A549 (cell line): ENCODE data around the gene CCDC34. TPM values are rescaled to one million over a fixed set of nuclear protein-coding genes. Genes with fewer than 3 reads are reported as not detected.

Experiments
- ATAC-seq, 2 experiments: fragments of 200-7000 bp in 1 of 2; fragments of >200 bp in 1 of 2; cut with Nextera tagmentation in 1 of 2; cut with Tn5 transposase in 1 of 2; 3 replicates each; pipeline versions ENCODE4 v1.8.0 to v1.9.1; 2018 to 2020; ENCODE audit warnings: mild to moderate bottlenecking in 1 of 2, moderate library complexity in 1 of 2
- CTCF ChIA-PET: fragments of 300-600 bp; sonication (Branson Sonifier 250); formaldehyde crosslinking; extraction: SDS; loops from one replicate; lab custom pipeline; 2021; ENCODE audit warnings: antibody characterized with exemption, inconsistent platforms; lab: Yijun Ruan, JAX
- POLR2A ChIA-PET: fragments of 350-600 bp; formaldehyde crosslinking; extraction: SDS; loops from one replicate; lab custom pipeline; 2021; ENCODE audit warnings: antibody characterized with exemption, inconsistent platforms; lab: Yijun Ruan, JAX
- DNase-seq, 2 experiments: peaks; one replicate each; pipeline versions ENCODE4 v3.0.0 to v3.0.0-alpha.2; 2011 to 2016; ENCODE audit warnings: low read depth in 1 of 2, low spot score in 1 of 2
- FAIRE-seq: peaks from 2 replicates; lab custom pipeline; 2011; peaks lifted over from hg19 to GRCh38; lab: Jason Lieb, UNC
- H3K27ac ChIP-seq, 2 experiments: fragments of >200 bp; sonication (Bioruptor Twin); formaldehyde crosslinking; 3 replicates each; pipeline ENCODE4 v1.5.1; 2016 to 2017
- H3K4me1 ChIP-seq: fragments of >200 bp; sonication (Bioruptor Twin); formaldehyde crosslinking; 3 replicates; pipeline ENCODE4 v1.6.1; 2016
- H3K4me2 ChIP-seq: fragments of >200 bp; sonication (Bioruptor Twin); formaldehyde crosslinking; 3 replicates; pipeline ENCODE4 v1.6.1; 2016
- H3K4me3 ChIP-seq: fragments of >200 bp; sonication (Bioruptor Twin); formaldehyde crosslinking; 3 replicates; pipeline ENCODE4 v1.5.1; 2016
- H3K9me3 ChIP-seq: fragments of >200 bp; sonication (Bioruptor Twin); formaldehyde crosslinking; 3 replicates; pipeline ENCODE4 v1.6.1; 2016
- BHLHE40 ChIP-seq: IDR thresholded peaks from 2 replicates; pipeline ENCODE4 v1.6.1; 2012; ENCODE audit warnings: low read depth, low read length, inconsistent platforms
- CBX2 ChIP-seq: fragments of 200-600 bp; sonication (generic); IDR thresholded peaks from 2 replicates; pipeline ENCODE4 v1.6.1; 2016; ENCODE audit warnings: low read depth, mild to moderate bottlenecking, borderline replicate concordance
- CEBPB ChIP-seq, 2 experiments: fragments of >200 bp in 1 of 2; sonication (Bioruptor Twin) in 1 of 2; formaldehyde crosslinking in 1 of 2; IDR thresholded peaks; 2 replicates each; pipeline ENCODE4 v1.6.1; 2012 to 2016
- CHD2 ChIP-seq: fragments of 150-350 bp; IDR thresholded peaks from 2 replicates; pipeline ENCODE4 v1.6.1; 2014; ENCODE audit warnings: low read length; ENCODE audit not compliant: partially characterized antibody
- CHD4 ChIP-seq: fragments of 200-600 bp; sonication (generic); IDR thresholded peaks from 2 replicates; pipeline ENCODE4 v1.6.1; 2016; ENCODE audit warnings: antibody characterized with exemption, mild to moderate bottlenecking, borderline replicate concordance
- EP300 ChIP-seq, 2 experiments: fragments of >200 bp; sonication (Bioruptor Twin); formaldehyde crosslinking; IDR thresholded peaks; 2 replicates in 1 of 2; 3 replicates in 1 of 2; pipeline ENCODE4 v1.6.1; 2016 to 2017
- FOSB ChIP-seq: fragments of 250-450 bp; sonication (Bioruptor Pico); IDR thresholded peaks from 2 replicates; pipeline ENCODE4 v1.5.0; 2020; ENCODE audit warnings: mild to moderate bottlenecking, moderate library complexity
- HDAC2 ChIP-seq: fragments of 200-600 bp; sonication (generic); IDR thresholded peaks from 2 replicates; pipeline ENCODE4 v1.6.1; 2016
- HOXB5 ChIP-seq: fragments of 250-450 bp; sonication (Bioruptor Pico); IDR thresholded peaks from 2 replicates; pipeline ENCODE4 v1.5.0; 2020; ENCODE audit warnings: mild to moderate bottlenecking, moderate library complexity
- KDM1A ChIP-seq: fragments of 200-600 bp; sonication (generic); IDR thresholded peaks from 2 replicates; pipeline ENCODE4 v1.6.1; 2016; ENCODE audit warnings: low read depth, mild to moderate bottlenecking
- MAFK ChIP-seq: fragments of 450-650 bp; IDR thresholded peaks from 2 replicates; pipeline ENCODE4 v1.6.1; 2014; ENCODE audit not compliant: partially characterized antibody
- NPAS2 ChIP-seq: fragments of 250-450 bp; sonication (Bioruptor Pico); IDR thresholded peaks from 2 replicates; pipeline ENCODE4 v1.8.0; 2022; ENCODE audit warnings: mild to moderate bottlenecking, moderate library complexity, borderline replicate concordance
- POLR2A ChIP-seq: IDR thresholded peaks from 2 replicates; pipeline ENCODE4 v1.6.1; 2012; ENCODE audit warnings: mild to moderate bottlenecking, low read length
- RAD21 ChIP-seq, 2 experiments: fragments of >200 bp in 1 of 2; sonication (Bioruptor Twin) in 1 of 2; formaldehyde crosslinking in 1 of 2; IDR thresholded peaks in 1 of 2; conservative IDR thresholded peaks in 1 of 2; 2 replicates in 1 of 2; 3 replicates in 1 of 2; pipeline ENCODE4 v1.6.1; 2012 to 2018; ENCODE audit warnings: inconsistent platforms in 1 of 2
- RARB ChIP-seq: fragments of 250-450 bp; sonication (Bioruptor Pico); IDR thresholded peaks from 2 replicates; pipeline ENCODE4 v1.8.0; 2021; ENCODE audit warnings: mild to moderate bottlenecking, moderate library complexity
- RCOR1 ChIP-seq: fragments of 150-350 bp; IDR thresholded peaks from 2 replicates; pipeline ENCODE4 v1.6.1; 2014; ENCODE audit warnings: antibody characterized with exemption, low read length, low read depth
- RNF2 ChIP-seq: fragments of 200-600 bp; sonication (generic); IDR thresholded peaks from 2 replicates; pipeline ENCODE4 v1.6.1; 2016; ENCODE audit warnings: low read depth, mild to moderate bottlenecking, antibody characterized with exemption, moderate library complexity, borderline replicate concordance
- TFCP2L1 ChIP-seq: fragments of 250-450 bp; sonication (Bioruptor Pico); IDR thresholded peaks from 2 replicates; pipeline ENCODE4 v1.5.0; 2021; ENCODE audit warnings: mild to moderate bottlenecking
- TP53 ChIP-seq: fragments of 250-450 bp; sonication (Bioruptor Pico); IDR thresholded peaks from 2 replicates; pipeline ENCODE4 v1.5.0; 2021; ENCODE audit warnings: mild to moderate bottlenecking, moderate library complexity
- ZFP36 ChIP-seq: fragments of 450-650 bp; IDR thresholded peaks from 2 replicates; pipeline ENCODE4 v1.6.1; 2014; ENCODE audit warnings: borderline replicate concordance; ENCODE audit not compliant: partially characterized antibody
- ZNF302 ChIP-seq: fragments of 250-450 bp; sonication (Bioruptor Pico); IDR thresholded peaks from 2 replicates; pipeline ENCODE4 v1.9.0; 2021; ENCODE audit warnings: inconsistent platforms, mild to moderate bottlenecking, moderate library complexity
- ZSCAN20 ChIP-seq: fragments of 250-450 bp; sonication (Bioruptor Pico); IDR thresholded peaks from 2 replicates; pipeline ENCODE4 v1.8.0; 2022; ENCODE audit warnings: mild to moderate bottlenecking, moderate library complexity
- WGBS: methylation state at CpG from one replicate; pipeline ENCODE4 v1.1.6; 2017; ENCODE audit errors: missing lambda C conversion rate; 5-methylcytosine and 5-hydroxymethylcytosine counted together
- polyA plus RNA-seq, 4 experiments: library from polyadenylated mRNA; depleted of rRNA in 3 of 4; stranded (reverse); fragments of >200 nt; fragmentation: RNase III in 1 of 4; extraction: RNeasy Plus Mini Kit Qiagen cat#74134 plus additional on column Dnase treatment in 1 of 4; gene quantifications; 2 replicates in 3 of 4; 3 replicates in 1 of 4; pipeline ENCODE4 v1.2.3, GENCODE V29; 2011 to 2017
- TF ChIP-seq, protein P1 (sequence below): fragments of 250-450 bp; sonication (Bioruptor Pico); IDR thresholded peaks from 2 replicates; pipeline ENCODE4 v1.5.0; 2021; ENCODE audit warnings: mild to moderate bottlenecking, moderate library complexity, borderline replicate concordance
- TF ChIP-seq, protein P2 (sequence below): fragments of 250-450 bp; sonication (Bioruptor Pico); IDR thresholded peaks from 2 replicates; pipeline ENCODE4 v1.5.0; 2020; ENCODE audit warnings: low read depth, mild to moderate bottlenecking, moderate library complexity
- TF ChIP-seq, protein P3 (sequence below): IDR thresholded peaks from 2 replicates; pipeline ENCODE4 v1.6.1; 2012
- TF ChIP-seq, protein P4 (sequence below): fragments of >200 bp; sonication (Bioruptor Twin); formaldehyde crosslinking; IDR thresholded peaks from 3 replicates; pipeline ENCODE4 v1.5.1; 2016
- TF ChIP-seq, protein P5 (sequence below): IDR thresholded peaks from 2 replicates; pipeline ENCODE4 v1.6.1; 2012

Gene CCDC34
- polyA plus RNA-seq, 2 of the 4 experiments (the other 2 are of a cell fraction): 32.0 to 35.9 TPM

DNA sequence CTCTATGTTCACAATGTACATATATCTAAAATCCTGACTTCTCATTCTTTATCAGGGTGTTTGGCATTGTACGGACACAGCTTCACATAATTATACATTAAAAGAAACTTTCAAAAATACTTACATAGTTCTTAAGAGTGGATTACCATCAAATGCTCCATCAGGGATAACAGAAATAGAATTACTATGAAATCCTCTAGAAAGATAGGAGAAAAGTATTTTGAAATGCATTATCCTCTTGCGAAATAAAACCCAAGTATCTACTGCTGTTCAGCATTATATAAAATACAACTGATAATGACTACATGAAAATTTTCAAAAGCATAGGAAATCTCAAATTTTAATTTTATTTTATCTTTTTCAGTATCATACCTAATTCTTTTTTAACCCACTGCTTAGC is 17.8 kb upstream of the CCDC34 start:
- Histone ChIP-seq H3K27ac (peak overlapping the region in 1 of 2 experiments; percentile 52; a peak in 2 of 6 replicates), H3K4me2 (peak overlapping the region; percentile 41), H3K4me3 (no peak overlapping the region), H3K9me3 (no peaks in the 10 kb centered on the region)
- 94% methylated on average over 2 of the region's 2 CpGs for WGBS
- POLR2A ChIA-PET: no interaction called here
- FAIRE-seq (no peak), ATAC-seq (no peak), DNase-seq (no peak)
- CTCF ChIA-PET: interaction anchor here (0.9 to 1.5 kb wide), 2 partner anchors 7 to 11 kb away, joined by 3 to 4 read pairs; no protein-coding TSS in a partner anchor
- TF ChIP-seq NPAS2 (CRISPR knock-in tag) (no peak), FOSB (CRISPR knock-in tag) (no peak), CHD2 (no peak), RAD21 (conservative IDR thresholded peaks at IDR 0.05 in 1 of 2, IDR thresholded peaks at IDR 0.05 in 1 of 2) (no peak), TP53 (CRISPR knock-in tag) (no peak), ZFP36 (no peak), ZSCAN20 (no peak), CHD4 (no peak), KDM1A (no peak), POLR2A (no peak), ZNF302 (no peak), RARB (CRISPR knock-in tag) (no peak), TFCP2L1 (no peak), MAFK (no peak), RNF2 (no peak), CBX2 (no peak)
- TF ChIP-seq, protein P1, sequence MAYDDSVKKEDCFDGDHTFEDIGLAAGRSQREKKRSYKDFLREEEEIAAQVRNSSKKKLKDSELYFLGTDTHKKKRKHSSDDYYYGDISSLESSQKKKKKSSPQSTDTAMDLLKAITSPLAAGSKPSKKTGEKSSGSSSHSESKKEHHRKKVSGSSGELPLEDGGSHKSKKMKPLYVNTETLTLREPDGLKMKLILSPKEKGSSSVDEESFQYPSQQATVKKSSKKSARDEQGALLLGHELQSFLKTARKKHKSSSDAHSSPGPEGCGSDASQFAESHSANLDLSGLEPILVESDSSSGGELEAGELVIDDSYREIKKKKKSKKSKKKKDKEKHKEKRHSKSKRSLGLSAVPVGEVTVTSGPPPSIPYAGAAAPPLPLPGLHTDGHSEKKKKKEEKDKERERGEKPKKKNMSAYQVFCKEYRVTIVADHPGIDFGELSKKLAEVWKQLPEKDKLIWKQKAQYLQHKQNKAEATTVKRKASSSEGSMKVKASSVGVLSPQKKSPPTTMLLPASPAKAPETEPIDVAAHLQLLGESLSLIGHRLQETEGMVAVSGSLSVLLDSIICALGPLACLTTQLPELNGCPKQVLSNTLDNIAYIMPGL (CRISPR knock-in tag): no peak
- TF ChIP-seq, protein P2, sequence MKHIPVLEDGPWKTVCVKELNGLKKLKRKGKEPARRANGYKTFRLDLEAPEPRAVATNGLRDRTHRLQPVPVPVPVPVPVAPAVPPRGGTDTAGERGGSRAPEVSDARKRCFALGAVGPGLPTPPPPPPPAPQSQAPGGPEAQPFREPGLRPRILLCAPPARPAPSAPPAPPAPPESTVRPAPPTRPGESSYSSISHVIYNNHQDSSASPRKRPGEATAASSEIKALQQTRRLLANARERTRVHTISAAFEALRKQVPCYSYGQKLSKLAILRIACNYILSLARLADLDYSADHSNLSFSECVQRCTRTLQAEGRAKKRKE (CRISPR knock-in tag): no peak
- TF ChIP-seq, protein P3, sequence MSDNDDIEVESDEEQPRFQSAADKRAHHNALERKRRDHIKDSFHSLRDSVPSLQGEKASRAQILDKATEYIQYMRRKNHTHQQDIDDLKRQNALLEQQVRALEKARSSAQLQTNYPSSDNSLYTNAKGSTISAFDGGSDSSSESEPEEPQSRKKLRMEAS: no peak
- TF ChIP-seq, protein P4, sequence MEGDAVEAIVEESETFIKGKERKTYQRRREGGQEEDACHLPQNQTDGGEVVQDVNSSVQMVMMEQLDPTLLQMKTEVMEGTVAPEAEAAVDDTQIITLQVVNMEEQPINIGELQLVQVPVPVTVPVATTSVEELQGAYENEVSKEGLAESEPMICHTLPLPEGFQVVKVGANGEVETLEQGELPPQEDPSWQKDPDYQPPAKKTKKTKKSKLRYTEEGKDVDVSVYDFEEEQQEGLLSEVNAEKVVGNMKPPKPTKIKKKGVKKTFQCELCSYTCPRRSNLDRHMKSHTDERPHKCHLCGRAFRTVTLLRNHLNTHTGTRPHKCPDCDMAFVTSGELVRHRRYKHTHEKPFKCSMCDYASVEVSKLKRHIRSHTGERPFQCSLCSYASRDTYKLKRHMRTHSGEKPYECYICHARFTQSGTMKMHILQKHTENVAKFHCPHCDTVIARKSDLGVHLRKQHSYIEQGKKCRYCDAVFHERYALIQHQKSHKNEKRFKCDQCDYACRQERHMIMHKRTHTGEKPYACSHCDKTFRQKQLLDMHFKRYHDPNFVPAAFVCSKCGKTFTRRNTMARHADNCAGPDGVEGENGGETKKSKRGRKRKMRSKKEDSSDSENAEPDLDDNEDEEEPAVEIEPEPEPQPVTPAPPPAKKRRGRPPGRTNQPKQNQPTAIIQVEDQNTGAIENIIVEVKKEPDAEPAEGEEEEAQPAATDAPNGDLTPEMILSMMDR: no peak
- TF ChIP-seq, all 56 proteins: peak for 0
- H3K4me1 ChIP-seq: peaks cover 64% of the 10 kb centered on the region

DNA sequence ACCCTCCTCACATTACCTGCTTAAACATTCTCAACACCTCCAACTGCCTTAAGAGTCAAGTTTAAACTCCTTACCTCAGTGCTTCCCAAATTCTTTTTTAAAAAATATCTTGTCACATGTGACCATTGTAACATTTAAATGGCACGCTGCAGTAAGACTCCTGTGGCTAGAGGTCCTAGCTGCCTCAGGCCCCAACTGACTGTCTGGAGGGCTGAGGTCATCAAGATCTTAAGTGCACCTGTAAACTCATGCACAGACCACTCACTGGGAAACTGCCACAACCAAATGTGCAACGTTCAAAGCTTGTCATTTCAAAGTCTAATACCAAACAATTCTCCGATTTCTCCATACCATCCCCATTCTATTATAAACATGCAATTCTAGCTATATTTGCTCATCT is 16.4 kb upstream of the CCDC34 start:
- DNase-seq: no peak
- CTCF ChIA-PET: interaction anchor here (0.8 kb wide), 1 partner anchor 102 kb away, joined by 3 read pairs; no protein-coding TSS in a partner anchor

More for the DNA sequence above, 16.4 kb upstream of the CCDC34 start:
- Histone ChIP-seq H3K27ac (no peak overlapping the region; a peak in 1 of 6 replicates), H3K4me3 (no peak overlapping the region), H3K4me1 (peaks cover 64% of the 10 kb centered on the region), H3K9me3 (no peaks in the 10 kb centered on the region), H3K4me2 (no peak overlapping the region)
- 83% methylated on average over 3 of the region's 3 CpGs for WGBS
- TF ChIP-seq, protein P4: no peak
- no peak for TF ChIP-seq KDM1A
- TF ChIP-seq HDAC2: no peak
- TF ChIP-seq CHD2: no peak
- no peak for TF ChIP-seq CEBPB (IDR thresholded peaks at IDR 0.05)
- no peak for TF ChIP-seq ZNF302
- no peak for TF ChIP-seq TFCP2L1
- TF ChIP-seq EP300 (IDR thresholded peaks at IDR 0.05): no peak
- no peak for TF ChIP-seq RCOR1
- TF ChIP-seq HOXB5 (CRISPR knock-in tag): no peak
- TF ChIP-seq, protein P5, sequence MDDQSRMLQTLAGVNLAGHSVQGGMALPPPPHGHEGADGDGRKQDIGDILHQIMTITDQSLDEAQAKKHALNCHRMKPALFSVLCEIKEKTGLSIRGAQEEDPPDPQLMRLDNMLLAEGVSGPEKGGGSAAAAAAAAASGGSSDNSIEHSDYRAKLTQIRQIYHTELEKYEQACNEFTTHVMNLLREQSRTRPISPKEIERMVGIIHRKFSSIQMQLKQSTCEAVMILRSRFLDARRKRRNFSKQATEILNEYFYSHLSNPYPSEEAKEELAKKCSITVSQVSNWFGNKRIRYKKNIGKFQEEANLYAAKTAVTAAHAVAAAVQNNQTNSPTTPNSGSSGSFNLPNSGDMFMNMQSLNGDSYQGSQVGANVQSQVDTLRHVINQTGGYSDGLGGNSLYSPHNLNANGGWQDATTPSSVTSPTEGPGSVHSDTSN: no peak
- TF ChIP-seq BHLHE40: no peak
- TF ChIP-seq POLR2A: no peak
- FAIRE-seq (no peak), ATAC-seq (peak in 1 of 2 experiments; percentile 13; a peak in 1 of 6 replicates)
- POLR2A ChIA-PET: no interaction called here
